Measurements from ENCODE around the gene ARL5C. TPM values are rescaled to one million over a fixed set of nuclear protein-coding genes. Genes with fewer than 3 reads are reported as not detected.

ARL5C gene
- total and polyA plus RNA-seq, 4 donors, result 0.48 to 0.71 TPM; not detected in 2

DNA sequence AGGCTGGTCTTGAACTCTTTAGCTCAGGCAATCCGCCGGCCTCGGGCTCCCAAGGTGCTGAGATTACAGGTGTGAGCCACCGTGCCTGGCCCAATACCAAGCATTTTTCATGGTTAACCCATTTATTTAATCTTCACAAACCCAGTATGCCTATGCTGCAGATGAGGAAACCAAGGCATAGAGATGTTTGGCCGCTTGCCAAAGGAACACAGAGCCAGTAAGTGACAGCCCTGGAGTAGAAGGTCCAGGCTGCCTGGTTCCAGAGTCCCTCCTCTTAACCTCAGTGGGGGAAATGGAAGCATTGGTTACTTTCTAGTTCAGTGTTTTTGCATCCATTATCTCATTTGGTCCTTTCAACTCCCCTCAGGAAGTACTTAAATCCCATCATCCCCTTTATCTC, 15.3 kb upstream of the ARL5C start:
- Histone ChIP-seq H3K36me3 (ENCODE audit: control insufficient read depth, insufficient read depth, low read length) (peaks cover 87% of the 10 kb centered on the region), H3K27ac (ENCODE audit: low read depth, low read length) (no peak overlapping the region), H3K4me3 (ENCODE audit: low read depth, low read length) (no peak overlapping the region), H3K27me3 (ENCODE audit: control insufficient read depth, insufficient read depth, low read length) (no peaks in the 10 kb centered on the region), H3K9me3 (ENCODE audit: control insufficient read depth, insufficient read depth, low read length) (no peaks in the 10 kb centered on the region), H3K4me1 (ENCODE audit: control insufficient read depth, insufficient read depth, low read length) (no peaks in the 10 kb centered on the region)
- 100% methylated on average over 3 of the region's 5 CpGs for WGBS (ENCODE audit: insufficient coverage)
- DNase-seq (ENCODE audit: low read depth in 4 of 6, low spot score in 6 of 6), result no peak

DNA sequence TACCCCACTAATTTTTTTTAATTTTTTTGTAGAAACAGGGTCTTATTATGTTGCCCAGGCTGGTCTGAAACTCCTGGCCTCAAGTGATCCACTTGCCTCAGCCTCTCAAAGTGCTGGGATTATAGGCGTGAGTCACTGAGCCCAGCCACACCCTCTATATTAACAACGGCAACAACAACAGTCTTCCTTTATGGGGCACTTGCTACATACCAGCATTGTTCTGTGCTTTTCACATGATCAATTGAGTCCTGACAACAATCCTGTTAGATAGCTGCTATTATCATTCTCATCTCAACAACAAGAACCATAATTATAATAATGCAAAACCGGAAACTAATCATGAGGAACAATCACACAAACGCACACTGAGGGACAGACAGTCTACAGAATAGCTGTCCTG, 12.6 kb upstream of the ARL5C start:
- Histone ChIP-seq H3K27ac (ENCODE audit: low read depth, low read length) (no peak overlapping the region), H3K27me3 (ENCODE audit: control insufficient read depth, insufficient read depth, low read length) (no peaks in the 10 kb centered on the region), H3K4me1 (ENCODE audit: control insufficient read depth, insufficient read depth, low read length) (peaks cover 19% of the 10 kb centered on the region), H3K36me3 (ENCODE audit: control insufficient read depth, insufficient read depth, low read length) (peaks cover 85% of the 10 kb centered on the region), H3K9me3 (ENCODE audit: control insufficient read depth, insufficient read depth, low read length) (no peaks in the 10 kb centered on the region), H3K4me3 (ENCODE audit: low read depth, low read length) (no peak overlapping the region)
- no peak for DNase-seq (ENCODE audit: low read depth in 4 of 6, low spot score in 6 of 6)
- WGBS (ENCODE audit: insufficient coverage), result 81% methylated on average over 4 of the region's 4 CpGs

GRCh38 chr17:39177256-39177655, 11.3 kb upstream of the ARL5C start:
- no peak overlapping the region for H3K27ac ChIP-seq (ENCODE audit: low read depth, low read length)
- peaks cover 78% of the 10 kb centered on the region for H3K36me3 ChIP-seq (ENCODE audit: control insufficient read depth, insufficient read depth, low read length)
- H3K4me3 ChIP-seq (ENCODE audit: low read depth, low read length), result no peak overlapping the region
- H3K27me3 ChIP-seq (ENCODE audit: control insufficient read depth, insufficient read depth, low read length), result no peaks in the 10 kb centered on the region
- peak in 1 of 6 donors; percentile 38 for DNase-seq (ENCODE audit: low read depth in 4 of 6, low spot score in 6 of 6)
- H3K9me3 ChIP-seq (ENCODE audit: control insufficient read depth, insufficient read depth, low read length), result no peaks in the 10 kb centered on the region
- peaks cover 22% of the 10 kb centered on the region for H3K4me1 ChIP-seq (ENCODE audit: control insufficient read depth, insufficient read depth, low read length)
- WGBS (ENCODE audit: insufficient coverage), result 64% methylated on average over 12 of the region's 12 CpGs

DNA sequence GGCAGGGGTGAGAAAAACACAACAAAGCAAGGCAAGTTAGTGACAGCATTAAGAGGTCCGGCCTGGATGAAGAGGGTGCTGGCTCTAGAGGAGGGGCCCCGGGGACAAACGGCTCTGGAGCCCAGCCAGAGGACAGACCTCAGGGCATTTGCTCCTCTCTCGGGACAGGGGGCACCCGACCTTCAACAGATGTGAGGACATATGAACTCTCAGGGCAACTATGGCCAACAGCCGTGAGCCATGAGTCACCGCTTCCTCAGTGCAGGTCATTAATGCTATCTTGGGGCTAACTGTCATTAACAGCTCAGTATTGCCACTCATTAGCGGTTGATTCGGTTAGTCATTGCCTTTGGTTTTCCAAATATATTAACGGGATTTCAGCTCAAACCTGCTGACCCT, 9.7 kb upstream of the ARL5C start:
- 73% methylated on average over 10 of the region's 10 CpGs for WGBS (ENCODE audit: insufficient coverage)
- no peak for DNase-seq (ENCODE audit: low read depth in 4 of 6, low spot score in 6 of 6)
- H3K27me3 ChIP-seq (ENCODE audit: control insufficient read depth, insufficient read depth, low read length), result no peaks in the 10 kb centered on the region
- H3K4me3 ChIP-seq (ENCODE audit: low read depth, low read length), result no peak overlapping the region
- H3K36me3 ChIP-seq (ENCODE audit: control insufficient read depth, insufficient read depth, low read length), result peaks cover 64% of the 10 kb centered on the region
- H3K4me1 ChIP-seq (ENCODE audit: control insufficient read depth, insufficient read depth, low read length), result peaks cover 22% of the 10 kb centered on the region
- no peaks in the 10 kb centered on the region for H3K9me3 ChIP-seq (ENCODE audit: control insufficient read depth, insufficient read depth, low read length)
- H3K27ac ChIP-seq (ENCODE audit: low read depth, low read length), result no peak overlapping the region

- no peaks in the 10 kb centered on the region for H3K9me3 ChIP-seq (ENCODE audit: control insufficient read depth, insufficient read depth, low read length)
- WGBS (ENCODE audit: insufficient coverage), result 52% methylated on average over 32 of the region's 35 CpGs
- H3K36me3 ChIP-seq (ENCODE audit: control insufficient read depth, insufficient read depth, low read length), result peaks cover 58% of the 10 kb centered on the region
- peak in 3 of 6 donors; percentile 60 to 86 (median 85) for DNase-seq (ENCODE audit: low read depth in 4 of 6, low spot score in 6 of 6)
- no peak overlapping the region for H3K27ac ChIP-seq (ENCODE audit: low read depth, low read length)
- no peak overlapping the region for H3K4me3 ChIP-seq (ENCODE audit: low read depth, low read length)
- H3K4me1 ChIP-seq (ENCODE audit: control insufficient read depth, insufficient read depth, low read length), result peaks cover 22% of the 10 kb centered on the region
- H3K27me3 ChIP-seq (ENCODE audit: control insufficient read depth, insufficient read depth, low read length), result no peaks in the 10 kb centered on the region
These were observed 9.1 kb upstream of the ARL5C start for GRCh38 chr17:39174920-39175694.

DNA sequence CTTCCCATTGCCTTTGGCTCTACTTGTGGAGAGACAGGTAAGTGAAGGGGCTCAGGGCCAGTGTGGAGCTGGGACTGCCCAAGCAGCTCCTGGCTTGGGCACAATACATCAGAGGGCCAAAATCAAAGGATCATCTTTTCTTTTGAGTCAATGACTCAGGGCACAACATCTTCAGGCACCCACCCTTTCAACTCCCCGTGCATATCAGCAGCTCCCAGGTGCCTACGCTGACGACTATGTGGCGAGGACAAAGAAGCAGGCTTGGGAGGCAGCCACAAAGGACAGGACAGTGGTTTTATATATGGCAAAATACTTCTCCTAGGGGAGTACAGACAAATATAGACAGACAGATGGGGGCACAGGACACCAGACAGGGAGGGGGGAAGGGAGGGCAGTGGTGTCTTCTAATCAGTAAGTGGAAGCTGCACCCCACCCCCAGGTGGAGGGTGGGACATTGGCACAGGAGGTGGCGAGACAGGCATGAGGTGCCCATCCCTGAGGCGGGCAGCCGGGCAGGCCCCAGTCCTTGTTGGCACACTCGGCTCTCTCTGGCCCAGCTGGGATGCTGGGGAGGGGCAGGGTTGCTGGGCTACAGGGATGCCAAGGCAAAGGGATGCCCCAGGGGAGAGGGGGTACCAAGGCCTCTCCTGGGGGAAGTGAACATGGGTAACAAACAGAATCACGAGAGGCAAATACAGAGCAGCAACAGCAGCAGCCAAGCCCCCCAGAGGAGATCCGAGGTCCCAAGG, 7.7 kb upstream of the ARL5C start:
- Histone ChIP-seq H3K27ac (ENCODE audit: low read depth, low read length) (no peak overlapping the region), H3K27me3 (ENCODE audit: control insufficient read depth, insufficient read depth, low read length) (no peaks in the 10 kb centered on the region), H3K4me1 (ENCODE audit: control insufficient read depth, insufficient read depth, low read length) (peaks cover 22% of the 10 kb centered on the region), H3K9me3 (ENCODE audit: control insufficient read depth, insufficient read depth, low read length) (no peaks in the 10 kb centered on the region), H3K36me3 (ENCODE audit: control insufficient read depth, insufficient read depth, low read length) (peaks cover 49% of the 10 kb centered on the region), H3K4me3 (ENCODE audit: low read depth, low read length) (no peak overlapping the region)
- DNase-seq (ENCODE audit: low read depth in 4 of 6, low spot score in 6 of 6), result peak in 1 of 6 donors; percentile 35
- 46% methylated on average over 9 of the region's 10 CpGs for WGBS (ENCODE audit: insufficient coverage)

DNA sequence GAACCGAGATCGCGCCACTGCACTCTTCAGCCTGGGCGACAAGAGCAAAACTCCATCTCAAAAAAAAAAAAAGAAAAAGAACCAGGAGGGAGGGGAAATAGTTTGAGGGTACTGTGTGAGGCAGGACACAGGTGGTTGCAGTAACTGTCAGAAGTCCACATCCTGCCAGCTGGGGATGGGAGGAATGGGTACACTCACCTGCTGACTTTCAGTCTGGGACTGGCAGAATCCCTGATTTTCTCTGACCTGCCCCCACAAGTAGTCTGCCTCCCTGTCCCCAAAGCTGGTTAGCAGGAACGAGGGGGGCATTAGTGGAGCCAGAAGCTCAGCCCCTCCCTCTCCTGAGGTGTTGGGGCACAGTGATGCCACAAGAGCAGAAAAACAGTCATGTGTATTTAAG, 7.1 kb upstream of the ARL5C start:
- Histone ChIP-seq H3K4me3 (ENCODE audit: low read depth, low read length) (no peak overlapping the region), H3K4me1 (ENCODE audit: control insufficient read depth, insufficient read depth, low read length) (peaks cover 22% of the 10 kb centered on the region), H3K27me3 (ENCODE audit: control insufficient read depth, insufficient read depth, low read length) (no peaks in the 10 kb centered on the region), H3K36me3 (ENCODE audit: control insufficient read depth, insufficient read depth, low read length) (peaks cover 44% of the 10 kb centered on the region), H3K9me3 (ENCODE audit: control insufficient read depth, insufficient read depth, low read length) (no peaks in the 10 kb centered on the region), H3K27ac (ENCODE audit: low read depth, low read length) (no peak overlapping the region)
- no peak for DNase-seq (ENCODE audit: low read depth in 4 of 6, low spot score in 6 of 6)
- no CpG with 5 or more reads among the region's 5 CpGs for WGBS (ENCODE audit: insufficient coverage)

DNA sequence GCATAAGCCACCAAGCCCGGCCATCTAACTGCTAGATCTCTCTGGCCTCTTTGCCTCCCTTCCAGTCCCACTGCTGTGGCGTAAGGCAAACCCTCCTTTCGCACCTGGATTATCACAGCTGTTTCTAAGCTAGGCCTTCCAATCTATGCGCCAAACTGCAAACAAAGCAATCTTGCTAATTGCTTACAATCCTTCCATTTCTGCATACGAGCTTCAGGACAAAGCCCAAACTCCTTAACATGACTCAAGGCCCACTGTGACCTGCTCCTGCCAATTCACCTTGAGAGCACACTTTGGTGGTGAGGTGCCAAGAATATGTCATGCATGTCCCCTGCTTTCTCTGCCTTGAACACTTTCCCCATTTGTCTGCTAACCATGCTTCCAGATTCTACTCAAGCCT, 6.0 kb upstream of the ARL5C start:
- Histone ChIP-seq H3K4me3 (ENCODE audit: low read depth, low read length) (no peak overlapping the region), H3K4me1 (ENCODE audit: control insufficient read depth, insufficient read depth, low read length) (peaks cover 22% of the 10 kb centered on the region), H3K27me3 (ENCODE audit: control insufficient read depth, insufficient read depth, low read length) (peaks cover 8% of the 10 kb centered on the region), H3K36me3 (ENCODE audit: control insufficient read depth, insufficient read depth, low read length) (peaks cover 33% of the 10 kb centered on the region), H3K9me3 (ENCODE audit: control insufficient read depth, insufficient read depth, low read length) (no peaks in the 10 kb centered on the region), H3K27ac (ENCODE audit: low read depth, low read length) (no peak overlapping the region)
- no peak for DNase-seq (ENCODE audit: low read depth in 4 of 6, low spot score in 6 of 6)
- WGBS (ENCODE audit: insufficient coverage), result 88% methylated on average over 4 of the region's 5 CpGs

- WGBS (ENCODE audit: insufficient coverage), result 95% methylated on average over 4 of the region's 6 CpGs
These were observed 4.6 kb upstream of the ARL5C start for GRCh38 chr17:39170558-39170957.

DNA sequence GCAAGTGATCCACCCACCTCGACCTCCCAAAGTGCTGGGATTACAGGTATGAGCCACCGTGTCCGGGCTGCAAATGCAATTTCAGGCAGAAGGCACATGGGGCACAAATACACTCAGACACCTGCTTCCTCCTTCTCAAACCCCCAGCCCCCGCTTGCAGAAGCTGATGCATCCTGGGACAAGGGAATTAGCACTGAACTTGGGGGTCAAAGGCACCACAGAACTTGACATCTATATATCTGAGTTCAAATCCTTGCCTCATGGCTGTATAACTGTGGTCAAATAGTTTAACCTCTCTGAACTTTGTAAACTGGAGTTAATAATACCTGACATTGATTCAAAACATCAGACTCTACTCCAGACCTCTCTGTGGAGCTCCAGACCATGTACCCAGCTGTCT, 4.1 kb upstream of the ARL5C start:
- no peak overlapping the region for H3K27ac ChIP-seq (ENCODE audit: low read depth, low read length)
- H3K27me3 ChIP-seq (ENCODE audit: control insufficient read depth, insufficient read depth, low read length), result peaks cover 26% of the 10 kb centered on the region
- H3K36me3 ChIP-seq (ENCODE audit: control insufficient read depth, insufficient read depth, low read length), result peaks cover 14% of the 10 kb centered on the region
- 79% methylated on average over 3 of the region's 4 CpGs for WGBS (ENCODE audit: insufficient coverage)
- H3K4me3 ChIP-seq (ENCODE audit: low read depth, low read length), result no peak overlapping the region
- no peaks in the 10 kb centered on the region for H3K9me3 ChIP-seq (ENCODE audit: control insufficient read depth, insufficient read depth, low read length)
- DNase-seq (ENCODE audit: low read depth in 4 of 6, low spot score in 6 of 6), result no peak
- H3K4me1 ChIP-seq (ENCODE audit: control insufficient read depth, insufficient read depth, low read length), result peaks cover 34% of the 10 kb centered on the region

More at GRCh38 chr17:39170558-39170957, 4.6 kb upstream of the ARL5C start:
- peaks cover 19% of the 10 kb centered on the region for H3K36me3 ChIP-seq (ENCODE audit: control insufficient read depth, insufficient read depth, low read length)
- H3K9me3 ChIP-seq (ENCODE audit: control insufficient read depth, insufficient read depth, low read length), result no peaks in the 10 kb centered on the region
- peaks cover 21% of the 10 kb centered on the region for H3K27me3 ChIP-seq (ENCODE audit: control insufficient read depth, insufficient read depth, low read length)
- no peak overlapping the region for H3K4me3 ChIP-seq (ENCODE audit: low read depth, low read length)
- no peak for DNase-seq (ENCODE audit: low read depth in 4 of 6, low spot score in 6 of 6)
- H3K27ac ChIP-seq (ENCODE audit: low read depth, low read length), result no peak overlapping the region
- H3K4me1 ChIP-seq (ENCODE audit: control insufficient read depth, insufficient read depth, low read length), result peaks cover 33% of the 10 kb centered on the region
